ENCODE data around the gene CALHM5.

DNA sequence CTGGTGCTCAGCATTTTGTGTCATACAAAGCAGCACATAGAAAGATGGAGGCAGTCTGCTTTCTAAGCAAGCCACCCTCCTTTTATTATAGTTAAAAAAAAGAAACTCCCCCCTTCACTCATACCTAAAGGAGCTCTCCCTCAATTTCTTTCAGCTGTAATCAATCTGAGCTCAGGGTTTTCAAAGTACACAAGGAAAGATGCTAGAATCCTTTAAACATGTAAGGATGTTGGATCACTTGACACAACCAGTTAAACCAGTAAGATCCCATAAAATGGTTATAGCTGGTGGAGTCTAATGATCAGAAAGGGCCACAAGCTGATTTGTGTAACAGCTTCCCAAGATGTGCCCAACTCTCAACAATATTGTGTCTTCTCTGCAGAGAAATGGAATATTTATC lies 42.0 kb downstream of the CALHM5 start, which contains the start of gene CALHM4:
- TF ChIP-seq OSR1 (CRISPR knock-in tag; IDR thresholded peaks at IDR 0.05), result no peak
- TF ChIP-seq ARNTL (CRISPR knock-in tag; IDR thresholded peaks at IDR 0.05; ENCODE audit: borderline replicate concordance, low read depth), result no peak
- TF ChIP-seq ZC3H10 (CRISPR knock-in tag; IDR thresholded peaks at IDR 0.05), result no peak
- TF ChIP-seq, protein P1, sequence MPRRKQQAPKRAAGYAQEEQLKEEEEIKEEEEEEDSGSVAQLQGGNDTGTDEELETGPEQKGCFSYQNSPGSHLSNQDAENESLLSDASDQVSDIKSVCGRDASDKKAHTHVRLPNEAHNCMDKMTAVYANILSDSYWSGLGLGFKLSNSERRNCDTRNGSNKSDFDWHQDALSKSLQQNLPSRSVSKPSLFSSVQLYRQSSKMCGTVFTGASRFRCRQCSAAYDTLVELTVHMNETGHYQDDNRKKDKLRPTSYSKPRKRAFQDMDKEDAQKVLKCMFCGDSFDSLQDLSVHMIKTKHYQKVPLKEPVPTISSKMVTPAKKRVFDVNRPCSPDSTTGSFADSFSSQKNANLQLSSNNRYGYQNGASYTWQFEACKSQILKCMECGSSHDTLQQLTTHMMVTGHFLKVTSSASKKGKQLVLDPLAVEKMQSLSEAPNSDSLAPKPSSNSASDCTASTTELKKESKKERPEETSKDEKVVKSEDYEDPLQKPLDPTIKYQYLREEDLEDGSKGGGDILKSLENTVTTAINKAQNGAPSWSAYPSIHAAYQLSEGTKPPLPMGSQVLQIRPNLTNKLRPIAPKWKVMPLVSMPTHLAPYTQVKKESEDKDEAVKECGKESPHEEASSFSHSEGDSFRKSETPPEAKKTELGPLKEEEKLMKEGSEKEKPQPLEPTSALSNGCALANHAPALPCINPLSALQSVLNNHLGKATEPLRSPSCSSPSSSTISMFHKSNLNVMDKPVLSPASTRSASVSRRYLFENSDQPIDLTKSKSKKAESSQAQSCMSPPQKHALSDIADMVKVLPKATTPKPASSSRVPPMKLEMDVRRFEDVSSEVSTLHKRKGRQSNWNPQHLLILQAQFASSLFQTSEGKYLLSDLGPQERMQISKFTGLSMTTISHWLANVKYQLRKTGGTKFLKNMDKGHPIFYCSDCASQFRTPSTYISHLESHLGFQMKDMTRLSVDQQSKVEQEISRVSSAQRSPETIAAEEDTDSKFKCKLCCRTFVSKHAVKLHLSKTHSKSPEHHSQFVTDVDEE (CRISPR knock-in tag; IDR thresholded peaks at IDR 0.05), result no peak
- TF ChIP-seq, protein P2, sequence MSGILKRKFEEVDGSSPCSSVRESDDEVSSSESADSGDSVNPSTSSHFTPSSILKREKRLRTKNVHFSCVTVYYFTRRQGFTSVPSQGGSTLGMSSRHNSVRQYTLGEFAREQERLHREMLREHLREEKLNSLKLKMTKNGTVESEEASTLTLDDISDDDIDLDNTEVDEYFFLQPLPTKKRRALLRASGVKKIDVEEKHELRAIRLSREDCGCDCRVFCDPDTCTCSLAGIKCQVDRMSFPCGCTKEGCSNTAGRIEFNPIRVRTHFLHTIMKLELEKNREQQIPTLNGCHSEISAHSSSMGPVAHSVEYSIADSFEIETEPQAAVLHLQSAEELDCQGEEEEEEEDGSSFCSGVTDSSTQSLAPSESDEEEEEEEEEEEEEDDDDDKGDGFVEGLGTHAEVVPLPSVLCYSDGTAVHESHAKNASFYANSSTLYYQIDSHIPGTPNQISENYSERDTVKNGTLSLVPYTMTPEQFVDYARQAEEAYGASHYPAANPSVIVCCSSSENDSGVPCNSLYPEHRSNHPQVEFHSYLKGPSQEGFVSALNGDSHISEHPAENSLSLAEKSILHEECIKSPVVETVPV (CRISPR knock-in tag; IDR thresholded peaks at IDR 0.05), result no peak
- no peak for TF ChIP-seq PPARA (CRISPR knock-in tag; IDR thresholded peaks at IDR 0.05; ENCODE audit: borderline replicate concordance)
- no peak for TF ChIP-seq TCF4 (CRISPR knock-in tag; IDR thresholded peaks at IDR 0.05; ENCODE audit: borderline replicate concordance)
- TF ChIP-seq, protein P3, sequence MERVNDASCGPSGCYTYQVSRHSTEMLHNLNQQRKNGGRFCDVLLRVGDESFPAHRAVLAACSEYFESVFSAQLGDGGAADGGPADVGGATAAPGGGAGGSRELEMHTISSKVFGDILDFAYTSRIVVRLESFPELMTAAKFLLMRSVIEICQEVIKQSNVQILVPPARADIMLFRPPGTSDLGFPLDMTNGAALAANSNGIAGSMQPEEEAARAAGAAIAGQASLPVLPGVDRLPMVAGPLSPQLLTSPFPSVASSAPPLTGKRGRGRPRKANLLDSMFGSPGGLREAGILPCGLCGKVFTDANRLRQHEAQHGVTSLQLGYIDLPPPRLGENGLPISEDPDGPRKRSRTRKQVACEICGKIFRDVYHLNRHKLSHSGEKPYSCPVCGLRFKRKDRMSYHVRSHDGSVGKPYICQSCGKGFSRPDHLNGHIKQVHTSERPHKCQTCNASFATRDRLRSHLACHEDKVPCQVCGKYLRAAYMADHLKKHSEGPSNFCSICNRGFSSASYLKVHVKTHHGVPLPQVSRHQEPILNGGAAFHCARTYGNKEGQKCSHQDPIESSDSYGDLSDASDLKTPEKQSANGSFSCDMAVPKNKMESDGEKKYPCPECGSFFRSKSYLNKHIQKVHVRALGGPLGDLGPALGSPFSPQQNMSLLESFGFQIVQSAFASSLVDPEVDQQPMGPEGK (CRISPR knock-in tag; IDR thresholded peaks at IDR 0.05; ENCODE audit: borderline replicate concordance), result no peak
- TF ChIP-seq ZFP30 (CRISPR knock-in tag; IDR thresholded peaks at IDR 0.05), result no peak
- TF ChIP-seq, protein P4, sequence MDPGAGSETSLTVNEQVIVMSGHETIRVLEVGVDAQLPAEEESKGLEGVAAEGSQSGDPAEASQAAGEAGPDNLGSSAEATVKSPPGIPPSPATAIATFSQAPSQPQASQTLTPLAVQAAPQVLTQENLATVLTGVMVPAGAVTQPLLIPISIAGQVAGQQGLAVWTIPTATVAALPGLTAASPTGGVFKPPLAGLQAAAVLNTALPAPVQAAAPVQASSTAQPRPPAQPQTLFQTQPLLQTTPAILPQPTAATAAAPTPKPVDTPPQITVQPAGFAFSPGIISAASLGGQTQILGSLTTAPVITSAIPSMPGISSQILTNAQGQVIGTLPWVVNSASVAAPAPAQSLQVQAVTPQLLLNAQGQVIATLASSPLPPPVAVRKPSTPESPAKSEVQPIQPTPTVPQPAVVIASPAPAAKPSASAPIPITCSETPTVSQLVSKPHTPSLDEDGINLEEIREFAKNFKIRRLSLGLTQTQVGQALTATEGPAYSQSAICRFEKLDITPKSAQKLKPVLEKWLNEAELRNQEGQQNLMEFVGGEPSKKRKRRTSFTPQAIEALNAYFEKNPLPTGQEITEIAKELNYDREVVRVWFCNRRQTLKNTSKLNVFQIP (CRISPR knock-in tag; IDR thresholded peaks at IDR 0.05; ENCODE audit: borderline replicate concordance, low read depth), result no peak

All from SK-N-SH treated with all-trans-retinoic acid at 6 μM for 48 hours (cell line).